ENCODE data around the gene C18orf63.

The C18orf63 gene

DNA sequence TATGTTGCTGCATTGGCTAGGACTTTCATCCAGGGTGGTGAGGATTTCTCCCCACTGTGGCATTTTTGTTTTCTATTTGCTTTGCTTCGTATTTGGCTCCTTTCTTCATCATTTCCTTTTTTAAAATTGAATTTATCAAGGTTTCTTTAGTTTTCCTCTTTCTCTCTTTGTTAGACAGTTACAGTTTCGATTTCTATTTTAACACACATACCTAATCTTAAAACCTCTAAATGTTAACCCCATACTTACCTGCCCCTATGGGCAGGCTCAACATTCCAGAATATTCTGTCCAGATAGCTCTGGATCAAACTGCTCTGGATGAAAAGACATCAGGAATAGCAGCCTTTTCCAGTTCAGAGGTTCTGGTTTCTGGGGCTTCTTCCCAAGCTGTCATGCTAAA is 92.2 kb downstream of the C18orf63 start:
- DNase-seq = no peak

Measured in anterior cingulate cortex (tissue), 58 donors.